Activated T-cell treated with anti-CD3 and anti-CD28 coated beads, Interleukin-2, amount 50 U/mL, for 72 hours (primary cell): ENCODE data around the gene DNAJB2. TPM values are rescaled to one million over a fixed set of nuclear protein-coding genes. Genes with fewer than 3 reads are reported as not detected.
"Not testable (repeated sequence)": the region's sequence is repeated elsewhere in the genome, so short reads cannot be mapped to it uniquely, and the experiment has no call there.

Source experiments
- ATAC-seq, 2 donors: fragments of 150-1000 bp; cut with Tn5 transposase; replicated peaks in 1 of 2; 2 replicates each; pipeline ENCODE4 v1.10.0; 2021; ENCODE audit warnings: moderate library complexity in 2 of 2, mild to moderate bottlenecking in 1 of 2
- DNase-seq, 2 donors: peaks; one replicate each; pipeline ENCODE4 v3.0.0; 2021 to 2022; ENCODE audit warnings: mixed read lengths in 1 of 2
- H3K27ac Mint-ChIP-seq: one replicate; pipeline ENCODE4 v1.8.0; 2022; ENCODE audit warnings: mild to moderate bottlenecking, moderate library complexity, mixed read lengths
- H3K27me3 Mint-ChIP-seq: one replicate; pipeline ENCODE4 v1.8.0; 2022; ENCODE audit warnings: low read depth, mixed read lengths
- H3K36me3 Mint-ChIP-seq, 2 donors: one replicate each; pipeline ENCODE4 v1.8.0; 2022; ENCODE audit warnings: mixed read lengths in 2 of 2, mild to moderate bottlenecking in 1 of 2; ENCODE audit not compliant: insufficient read depth in 2 of 2
- H3K4me1 Mint-ChIP-seq: one replicate; pipeline ENCODE4 v1.8.0; 2022; ENCODE audit warnings: low read depth, mixed read lengths
- H3K4me3 Mint-ChIP-seq, 2 donors: one replicate each; pipeline ENCODE4 v1.8.0; 2022; ENCODE audit warnings: mild to moderate bottlenecking in 2 of 2, mixed read lengths in 2 of 2, moderate library complexity in 2 of 2
- H3K9me3 Mint-ChIP-seq, 2 donors: one replicate each; pipeline ENCODE4 v1.8.0; 2022; ENCODE audit warnings: mixed read lengths in 2 of 2
- total RNA-seq, 2 donors: library from RNA; stranded (reverse); gene quantifications; one replicate each; pipeline ENCODE4 v1.2.3, GENCODE V29; 2022

DNAJB2 gene
- total RNA-seq, 2 donors from 2014 or later = 71.1 to 88.1 TPM

GRCh38 chr2:219306047-219306446, 26.9 kb downstream of the DNAJB2 start:
- Mint-ChIP-seq H3K4me3 (no peak overlapping the region), H3K4me1 (peaks cover 10% of the 10 kb centered on the region), H3K36me3 (no peaks in the 10 kb centered on the region), H3K27me3 (peaks cover 70% of the 10 kb centered on the region), H3K27ac (no peak overlapping the region), H3K9me3 (no peaks in the 10 kb centered on the region)
- no peak for ATAC-seq
- DNase-seq = no peak

- Mint-ChIP-seq H3K9me3 (no peaks in the 10 kb centered on the region), H3K27me3 (peaks cover 59% of the 10 kb centered on the region), H3K4me3 (peak overlapping the region in 1 of 2 donors; percentile 59), H3K4me1 (peaks cover 10% of the 10 kb centered on the region), H3K36me3 (no peaks in the 10 kb centered on the region), H3K27ac (no peak overlapping the region)
- DNase-seq (peak; percentile 80 to 81), ATAC-seq (peak; percentile 86 to 89)
These were observed 29.3 kb downstream of the DNAJB2 start for GRCh38 chr2:219308142-219309101.

- peaks cover 10% of the 10 kb centered on the region for H3K4me1 Mint-ChIP-seq
- peaks cover 54% of the 10 kb centered on the region for H3K27me3 Mint-ChIP-seq
- DNase-seq = no peak
- H3K27ac Mint-ChIP-seq = no peak within 1 kb of the TSS
- no peaks in the 10 kb centered on the region for H3K36me3 Mint-ChIP-seq
- peak; percentile 32 to 33 for ATAC-seq
- peak within 1 kb of the TSS in 1 of 2 donors; percentile 59 for H3K4me3 Mint-ChIP-seq
- no peaks in the 10 kb centered on the region for H3K9me3 Mint-ChIP-seq
These were observed 30.1 kb downstream of the DNAJB2 start, which contains the start of gene PTPRN for GRCh38 chr2:219309278-219309677. Gene PTPRN, minus strand, starts transcription at chr2:219309401. Its CDS starts 69 bp downstream, at chr2:219309332.

GRCh38 chr2:219312683-219313263, 33.6 kb downstream of the DNAJB2 start:
- H3K4me1 Mint-ChIP-seq, H3K36me3 Mint-ChIP-seq, H3K9me3 Mint-ChIP-seq, H3K27ac Mint-ChIP-seq, DNase-seq, H3K4me3 Mint-ChIP-seq, ATAC-seq: not testable (repeated sequence)
- H3K27me3 Mint-ChIP-seq = peaks cover 24% of the 10 kb centered on the region

GRCh38 chr2:219314804-219315468, 35.8 kb downstream of the DNAJB2 start:
- no peak overlapping the region for H3K27ac Mint-ChIP-seq
- no peak for ATAC-seq

GRCh38 chr2:219323434-219323833, 44.3 kb downstream of the DNAJB2 start:
- H3K27ac Mint-ChIP-seq = no peak overlapping the region
- ATAC-seq = no peak

More at GRCh38 chr2:219314804-219315468, 35.8 kb downstream of the DNAJB2 start:
- no peaks in the 10 kb centered on the region for H3K36me3 Mint-ChIP-seq
- no peak for DNase-seq
- peaks cover 16% of the 10 kb centered on the region for H3K27me3 Mint-ChIP-seq
- H3K4me1 Mint-ChIP-seq = no peaks in the 10 kb centered on the region
- no peaks in the 10 kb centered on the region for H3K9me3 Mint-ChIP-seq
- H3K4me3 Mint-ChIP-seq = no peak overlapping the region

GRCh38 chr2:219325136-219325535, 46.0 kb downstream of the DNAJB2 start:
- ATAC-seq (no peak), DNase-seq (no peak)
- H3K9me3 Mint-ChIP-seq = no peaks in the 10 kb centered on the region
- H3K4me3 Mint-ChIP-seq = no peak overlapping the region
- H3K27me3 Mint-ChIP-seq = peaks cover 26% of the 10 kb centered on the region
- H3K4me1 Mint-ChIP-seq = no peaks in the 10 kb centered on the region
- no peaks in the 10 kb centered on the region for H3K36me3 Mint-ChIP-seq
- no peak overlapping the region for H3K27ac Mint-ChIP-seq

More at GRCh38 chr2:219323434-219323833, 44.3 kb downstream of the DNAJB2 start:
- H3K4me3 Mint-ChIP-seq = no peak overlapping the region
- H3K9me3 Mint-ChIP-seq = no peaks in the 10 kb centered on the region
- H3K36me3 Mint-ChIP-seq = no peaks in the 10 kb centered on the region
- no peaks in the 10 kb centered on the region for H3K4me1 Mint-ChIP-seq
- DNase-seq = no peak
- peaks cover 18% of the 10 kb centered on the region for H3K27me3 Mint-ChIP-seq

- Mint-ChIP-seq H3K27me3 (peaks cover 29% of the 10 kb centered on the region), H3K4me3 (no peak overlapping the region)
- no peak for DNase-seq
These were observed 46.6 kb downstream of the DNAJB2 start for GRCh38 chr2:219325657-219326315.

GRCh38 chr2:219327719-219328118, 48.6 kb downstream of the DNAJB2 start:
- Mint-ChIP-seq H3K4me1 (no peaks in the 10 kb centered on the region), H3K36me3 (peaks cover 3% of the 10 kb centered on the region in 2 donors), H3K27ac (no peak overlapping the region), H3K4me3 (no peak overlapping the region), H3K9me3 (peaks cover 2 to 4% of the 10 kb centered on the region in 2 donors), H3K27me3 (peaks cover 42% of the 10 kb centered on the region)
- DNase-seq (no peak), ATAC-seq (no peak)

More at GRCh38 chr2:219325657-219326315, 46.6 kb downstream of the DNAJB2 start:
- Mint-ChIP-seq H3K9me3 (no peaks in the 10 kb centered on the region), H3K4me1 (no peaks in the 10 kb centered on the region), H3K36me3 (no peaks in the 10 kb centered on the region), H3K27ac (no peak overlapping the region)
- no peak for ATAC-seq

- Mint-ChIP-seq H3K36me3 (peaks cover 4 to 6% of the 10 kb centered on the region in 2 donors), H3K27ac (no peak overlapping the region), H3K27me3 (peaks cover 67% of the 10 kb centered on the region), H3K4me1 (no peaks in the 10 kb centered on the region), H3K9me3 (peaks cover 4 to 6% of the 10 kb centered on the region in 2 donors), H3K4me3 (no peak overlapping the region)
- DNase-seq (peak; percentile 22 to 26), ATAC-seq (no peak)
These were observed 52.5 kb downstream of the DNAJB2 start for GRCh38 chr2:219331560-219332213.

GRCh38 chr2:219332542-219332941, 53.4 kb downstream of the DNAJB2 start, which contains the start of gene RESP18:
Gene RESP18, minus strand, starts transcription at chr2:219332744.
- no peaks in the 10 kb centered on the region for H3K4me1 Mint-ChIP-seq
- H3K9me3 Mint-ChIP-seq = peaks cover 4 to 6% of the 10 kb centered on the region in 2 donors
- H3K27me3 Mint-ChIP-seq = peaks cover 67% of the 10 kb centered on the region
- H3K4me3 Mint-ChIP-seq = no peak within 1 kb of the TSS
- no peak within 1 kb of the TSS for H3K27ac Mint-ChIP-seq
- H3K36me3 Mint-ChIP-seq = peaks cover 5 to 6% of the 10 kb centered on the region in 2 donors
- DNase-seq = no peak
- ATAC-seq = no peak

- Mint-ChIP-seq H3K9me3 (peaks cover 4 to 6% of the 10 kb centered on the region in 2 donors), H3K27me3 (peaks cover 58% of the 10 kb centered on the region), H3K36me3 (peaks cover 5 to 6% of the 10 kb centered on the region in 2 donors), H3K4me3 (no peak overlapping the region), H3K27ac (no peak overlapping the region), H3K4me1 (no peaks in the 10 kb centered on the region)
- no peak for DNase-seq
- no peak for ATAC-seq
These were observed 54.9 kb downstream of the DNAJB2 start for GRCh38 chr2:219334076-219334475.
